Heart left ventricle (tissue), 16 donors: ENCODE data around the gene ZNF451. TPM values are rescaled to one million over a fixed set of nuclear protein-coding genes. Genes with fewer than 3 reads are reported as not detected.

Experiments used
- ATAC-seq, 4 donors: fragments of 200-7000 bp; cut with Tn5 transposase; one replicate each; pipeline ENCODE4 v1.9.1; 2020 to 2022; ENCODE audit warnings: moderate library complexity in 4 of 4, mild to moderate bottlenecking in 3 of 4, moderate number of reproducible peaks in 1 of 4
- DNase-seq, 5 donors: peaks; one replicate each; pipeline ENCODE4 v3.0.0-alpha.2; 2020
- H3K27ac ChIP-seq, 12 donors: fragments of 200-600 bp; sonication (generic) in 4 of 12; one replicate each; pipeline versions ENCODE4 v1.5.0 to v1.8.0; 2016 to 2022; ENCODE audit warnings: mild to moderate bottlenecking in 2 of 12
- H3K27me3 ChIP-seq, 9 donors: fragments of 200-600 bp; sonication (generic) in 2 of 9; one replicate each; pipeline versions ENCODE4 v1.5.1 to v1.8.0; 2016 to 2022; ENCODE audit warnings: mild to moderate bottlenecking in 3 of 9
- H3K36me3 ChIP-seq, 9 donors: fragments of 200-600 bp; sonication (generic) in 2 of 9; one replicate each; pipeline versions ENCODE4 v1.5.0 to v1.8.0; 2018 to 2022; ENCODE audit warnings: mild to moderate bottlenecking in 2 of 9
- H3K4me1 ChIP-seq, 12 donors: fragments of 200-600 bp; sonication (generic) in 4 of 12; one replicate each; pipeline versions ENCODE4 v1.5.0 to v1.8.0; 2016 to 2022; ENCODE audit warnings: mild to moderate bottlenecking in 3 of 12
- H3K4me3 ChIP-seq, 12 donors: fragments of 200-600 bp; sonication (generic) in 4 of 12; one replicate each; pipeline versions ENCODE4 v1.5.0 to v1.8.0; 2017 to 2022; ENCODE audit warnings: mild to moderate bottlenecking in 9 of 12, moderate library complexity in 4 of 12
- H3K9me3 ChIP-seq, 12 donors: fragments of 200-600 bp; sonication (generic) in 4 of 12; one replicate each; pipeline versions ENCODE4 v1.5.0 to v1.8.0; 2016 to 2022; ENCODE audit warnings: mild to moderate bottlenecking in 1 of 12
- POLR2A ChIP-seq, 2 donors: fragments of 450-650 bp; IDR thresholded peaks; one replicate each; pipeline ENCODE4 v1.6.1; 2017; ENCODE audit warnings: antibody characterized with exemption in 2 of 2, mild to moderate bottlenecking in 2 of 2, moderate library complexity in 2 of 2
- WGBS, 4 donors: extraction: QIAGEN DNeasy Blood & Tissue Kit in 2 of 4; methylation state at CpG; one replicate each; pipeline versions ENCODE4 v1.1.5 to v1.1.7; 2013 to 2018; 5-methylcytosine and 5-hydroxymethylcytosine counted together
- intact Hi-C, 10 donors: fragments of 100-400 bp; cut with DNase I; formaldehyde crosslinking; loops; one replicate each; pipeline versions ENCODE4 v1.11.1 to v1.14.2; 2022
- polyA plus RNA-seq, 2 donors: library from polyadenylated mRNA; stranded (reverse); fragments of 200-250 nt; gene quantifications; one replicate each; pipeline ENCODE4 v1.2.3, GENCODE V29; 2013
- total RNA-seq, 9 donors: library from RNA; depleted of rRNA in 2 of 9; stranded (reverse); fragments of >200 nt in 2 of 9; fragmentation: NEBNext Ultra II Directional in 3 of 9; extraction: Animal tissue kit (Norgen Biotek cat#: 25700) in 3 of 9; gene quantifications; one replicate each; pipeline versions ENCODE4 v1.1.0 to v1.2.4, GENCODE V29; 2016 to 2023
- TF ChIP-seq, protein P1 (sequence below), 12 donors: fragments of 200-600 bp; sonication (generic) in 4 of 12; IDR thresholded peaks; one replicate each; pipeline versions ENCODE4 v1.5.0 to v1.8.0; 2018 to 2022; ENCODE audit warnings: antibody characterized with exemption in 12 of 12, mild to moderate bottlenecking in 5 of 12
- donor health status: ischemic (EF 13 %, LVEDD 7.1; RV severe dilation, severe dysfunction).
- donor health status: healthy with polysubstance abuse.
- donor health status: DM: no; HTN: yes; CAD: no.
- donor health status: DM: no; HTN: no; CAD: no.
- donor health status: ischemic (EF 25% LVEDD 6.9; RV normal size, moderate dysfunction).
- donor health status: ischemic (EF 25% LVEDD 5.7; RV mildly dilated, moderate dysfunction).
- donor health status: healthy.
- donor health status: DM: yes; HTN: yes; CAD: no.
- donor health status: ischemic (EF 35%, LVEDD 5.7; RV mildly dilated, moderate dysfunction).
- donor health status: nonischemic (EF 11% LVEDD 7.7; RV severe dilation, severe dysfunction).
- donor health status: DM: yes; HTN: yes; CAD: no.
- donor health status: PGD.
- donor health status: ischemic (EF 29% LVEDD 5.4; RV normal size, mild dysfunction).
- donor health status: nonischemic (EF 23%, LVEDD 6.1; RV moderate dilation, normal function).

Gene ZNF451
- total and polyA plus RNA-seq, 11 donors, result 8.8 to 37.1 (median 21.4) TPM

DNA sequence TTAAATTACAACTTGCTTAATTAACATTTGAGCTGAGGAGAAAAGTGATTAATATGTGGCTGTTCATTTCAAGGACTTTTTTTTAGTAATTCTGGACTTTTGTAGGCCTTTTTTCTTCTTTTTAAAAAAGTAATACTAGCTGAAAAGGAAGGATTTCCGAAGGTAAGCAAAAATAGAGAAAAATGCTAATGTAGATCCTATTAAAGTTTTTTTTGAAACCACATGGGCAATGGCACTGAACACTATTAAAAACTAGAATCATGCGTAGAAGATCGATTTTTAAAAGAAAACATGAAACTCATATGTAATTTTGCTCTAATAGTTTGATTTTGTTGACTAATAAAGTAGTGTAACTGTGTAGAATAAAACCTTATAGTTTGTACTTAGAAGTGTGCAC, 84.5 kb downstream of the ZNF451 start:
- Histone ChIP-seq H3K9me3 (no peaks in the 10 kb centered on the region), H3K27ac (peak overlapping the region in 8 of 12 donors; percentile 88 to 97 (median 94)), H3K4me3 (peak overlapping the region in 8 of 12 donors; percentile 71 to 86 (median 78)), H3K27me3 (no peaks in the 10 kb centered on the region), H3K4me1 (peaks cover 0 to 51% (median 23%) of the 10 kb centered on the region in 12 donors), H3K36me3 (no peaks in the 10 kb centered on the region)
- ATAC-seq (no peak), DNase-seq (no peak)
- WGBS, 4 donors, result 90 to 95% (median 92%) methylated on average over 3 of the region's 3 CpGs
- TF ChIP-seq, protein P1, sequence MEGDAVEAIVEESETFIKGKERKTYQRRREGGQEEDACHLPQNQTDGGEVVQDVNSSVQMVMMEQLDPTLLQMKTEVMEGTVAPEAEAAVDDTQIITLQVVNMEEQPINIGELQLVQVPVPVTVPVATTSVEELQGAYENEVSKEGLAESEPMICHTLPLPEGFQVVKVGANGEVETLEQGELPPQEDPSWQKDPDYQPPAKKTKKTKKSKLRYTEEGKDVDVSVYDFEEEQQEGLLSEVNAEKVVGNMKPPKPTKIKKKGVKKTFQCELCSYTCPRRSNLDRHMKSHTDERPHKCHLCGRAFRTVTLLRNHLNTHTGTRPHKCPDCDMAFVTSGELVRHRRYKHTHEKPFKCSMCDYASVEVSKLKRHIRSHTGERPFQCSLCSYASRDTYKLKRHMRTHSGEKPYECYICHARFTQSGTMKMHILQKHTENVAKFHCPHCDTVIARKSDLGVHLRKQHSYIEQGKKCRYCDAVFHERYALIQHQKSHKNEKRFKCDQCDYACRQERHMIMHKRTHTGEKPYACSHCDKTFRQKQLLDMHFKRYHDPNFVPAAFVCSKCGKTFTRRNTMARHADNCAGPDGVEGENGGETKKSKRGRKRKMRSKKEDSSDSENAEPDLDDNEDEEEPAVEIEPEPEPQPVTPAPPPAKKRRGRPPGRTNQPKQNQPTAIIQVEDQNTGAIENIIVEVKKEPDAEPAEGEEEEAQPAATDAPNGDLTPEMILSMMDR (IDR thresholded peaks at IDR 0.05), result no peak
- no peak for TF ChIP-seq POLR2A (IDR thresholded peaks at IDR 0.05)
- intact Hi-C loops, result loop anchor here in 8 of 10 donors (5.0 to 10.0 kb wide), 5 partner anchors 43 to 143 kb away; partner anchors contain the start of genes PRIM2 (in 5 of the 8), RAB23 (in 2 of the 8) and KIAA1586 (in 1 of the 8)

DNA sequence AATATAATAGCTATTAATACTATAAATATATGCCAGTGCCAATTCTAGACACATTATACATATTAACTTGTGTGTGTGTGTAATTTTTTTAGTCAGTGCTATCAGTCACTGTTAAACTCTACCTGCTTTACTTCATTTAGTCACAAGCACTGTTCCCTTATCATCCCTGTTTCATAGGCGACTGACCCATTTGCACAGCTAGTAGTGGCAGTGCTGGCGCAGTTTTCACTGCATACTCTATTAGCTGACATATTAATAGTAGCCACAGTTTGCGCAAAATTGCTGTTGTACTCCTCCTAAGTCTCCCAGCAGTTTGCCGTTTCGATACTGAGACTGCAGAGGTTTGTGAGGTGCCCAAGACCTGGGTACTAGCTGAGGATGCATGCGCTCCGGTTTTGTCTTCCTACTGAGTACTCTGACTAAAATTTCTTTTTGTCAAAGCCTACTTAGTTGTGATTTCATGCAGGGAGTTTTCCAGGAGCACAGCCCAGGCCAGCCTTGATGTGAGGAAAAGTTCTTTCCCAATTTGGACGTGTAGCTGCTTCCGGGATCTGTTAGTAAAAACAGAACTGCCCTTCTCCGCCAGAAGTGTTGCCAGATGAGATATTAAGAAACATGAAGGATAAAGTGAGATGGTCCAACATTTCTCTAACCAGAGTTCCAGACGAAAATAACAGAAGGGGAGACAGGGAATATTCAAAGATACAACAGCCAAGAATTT, 87.7 kb downstream of the ZNF451 start:
- peaks cover 0 to 67% (median 22%) of the 10 kb centered on the region in 12 donors for H3K4me1 ChIP-seq
- intact Hi-C loops, result loop anchor here in 4 of 10 donors (10.0 kb wide), 2 partner anchors 133 to 137 kb away; partner anchors contain the start of genes PRIM2 (in 3 of the 4) and KIAA1586 (in 1 of the 4)
- peak; percentile 35 to 80 (median 78) for ATAC-seq

DNA sequence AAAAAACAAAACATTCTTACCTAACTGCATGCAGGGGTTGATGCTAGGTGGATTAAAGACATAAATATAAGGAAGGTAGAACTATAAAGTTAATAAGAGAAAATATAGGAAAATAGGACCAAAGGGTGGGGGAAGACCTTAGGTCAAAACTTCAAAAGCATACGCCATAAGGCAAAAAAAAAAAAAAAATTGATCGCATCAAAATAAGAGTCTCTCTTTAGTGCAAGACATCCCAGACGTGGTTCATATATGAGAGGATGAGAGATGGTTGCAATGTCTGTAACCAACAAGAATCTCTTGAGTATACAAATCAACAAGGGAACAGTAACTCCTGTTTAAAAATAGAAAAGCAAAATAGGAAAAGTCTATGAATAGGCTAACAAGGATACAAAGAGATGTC, 90.6 kb downstream of the ZNF451 start:
- peak overlapping the region in 2 of 12 donors; percentile 1 to 97 for H3K27ac ChIP-seq
- no peaks in the 10 kb centered on the region for H3K9me3 ChIP-seq
- H3K4me1 ChIP-seq, result peaks cover 0 to 52% (median 14%) of the 10 kb centered on the region in 12 donors
- no peak for DNase-seq
- intact Hi-C loops, result no loop called here
- peaks cover 0 to 37% (median 24%) of the 10 kb centered on the region in 9 donors for H3K36me3 ChIP-seq
- WGBS, 4 donors, result 59 to 72% (median 66%) methylated on average over 3 of the region's 3 CpGs
- TF ChIP-seq POLR2A (IDR thresholded peaks at IDR 0.05), result no peak
- TF ChIP-seq, protein P1 (IDR thresholded peaks at IDR 0.05), result no peak
- H3K27me3 ChIP-seq, result no peaks in the 10 kb centered on the region
- no peak overlapping the region for H3K4me3 ChIP-seq
- ATAC-seq, result no peak

More for the DNA sequence above, 87.7 kb downstream of the ZNF451 start:
- no peaks in the 10 kb centered on the region for H3K9me3 ChIP-seq
- H3K27me3 ChIP-seq, result no peaks in the 10 kb centered on the region
- peak in 4 of 5 donors; percentile 46 to 58 (median 54) for DNase-seq
- WGBS, 4 donors, result 38 to 52% (median 45%) methylated on average over 11 of the region's 11 CpGs
- TF ChIP-seq, protein P1 (IDR thresholded peaks at IDR 0.05), result no peak
- peak in 1 of 2 donors; percentile 29 for TF ChIP-seq POLR2A (IDR thresholded peaks at IDR 0.05)
- H3K36me3 ChIP-seq, result peaks cover 0 to 9% (median 6%) of the 10 kb centered on the region in 9 donors
- peak overlapping the region; percentile 46 to 97 (median 78) for H3K27ac ChIP-seq
- H3K4me3 ChIP-seq, result peak overlapping the region in 9 of 12 donors; percentile 27 to 45 (median 34)

DNA sequence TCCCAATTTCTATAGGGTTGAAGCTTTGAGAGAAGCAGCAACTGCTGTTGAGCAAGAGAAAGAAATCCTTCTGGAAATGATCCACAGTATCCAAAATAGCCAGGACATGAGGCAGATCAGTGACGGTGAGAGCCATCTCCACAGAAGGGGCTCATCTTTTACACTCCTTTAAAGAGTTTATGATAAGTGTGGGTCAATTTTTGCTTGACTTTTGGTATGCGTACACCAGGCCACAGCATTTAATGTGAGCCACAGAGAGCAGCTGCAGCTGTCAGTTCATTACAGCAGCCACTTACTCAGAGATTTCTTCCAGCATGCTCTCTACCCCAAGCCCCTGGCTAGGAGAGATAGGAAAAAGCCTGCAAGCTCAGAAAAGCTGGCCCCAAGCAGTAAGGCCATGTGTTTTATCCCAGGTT, 92.0 kb downstream of the ZNF451 start:
- intact Hi-C loops, result no loop called here
- TF ChIP-seq, protein P1 (IDR thresholded peaks at IDR 0.05), result no peak
- no peak for TF ChIP-seq POLR2A (IDR thresholded peaks at IDR 0.05)
- Histone ChIP-seq H3K27ac (peak overlapping the region in 5 of 12 donors; percentile 1 to 97 (median 28)), H3K36me3 (peaks cover 0 to 48% (median 24%) of the 10 kb centered on the region in 9 donors), H3K27me3 (no peaks in the 10 kb centered on the region), H3K4me3 (no peak overlapping the region), H3K4me1 (peaks cover 0 to 46% (median 10%) of the 10 kb centered on the region in 12 donors), H3K9me3 (no peaks in the 10 kb centered on the region)
- DNase-seq (no peak), ATAC-seq (peak in 1 of 4 donors; percentile 46)
- WGBS, 4 donors, result 39 to 67% (median 62%) methylated on average over 2 of the region's 2 CpGs
